ENCODE data around the gene NUDT15.
"Not testable (repeated sequence)": the region's sequence is repeated elsewhere in the genome, so short reads cannot be mapped to it uniquely, and the experiment has no call there.

The NUDT15 gene

DNA sequence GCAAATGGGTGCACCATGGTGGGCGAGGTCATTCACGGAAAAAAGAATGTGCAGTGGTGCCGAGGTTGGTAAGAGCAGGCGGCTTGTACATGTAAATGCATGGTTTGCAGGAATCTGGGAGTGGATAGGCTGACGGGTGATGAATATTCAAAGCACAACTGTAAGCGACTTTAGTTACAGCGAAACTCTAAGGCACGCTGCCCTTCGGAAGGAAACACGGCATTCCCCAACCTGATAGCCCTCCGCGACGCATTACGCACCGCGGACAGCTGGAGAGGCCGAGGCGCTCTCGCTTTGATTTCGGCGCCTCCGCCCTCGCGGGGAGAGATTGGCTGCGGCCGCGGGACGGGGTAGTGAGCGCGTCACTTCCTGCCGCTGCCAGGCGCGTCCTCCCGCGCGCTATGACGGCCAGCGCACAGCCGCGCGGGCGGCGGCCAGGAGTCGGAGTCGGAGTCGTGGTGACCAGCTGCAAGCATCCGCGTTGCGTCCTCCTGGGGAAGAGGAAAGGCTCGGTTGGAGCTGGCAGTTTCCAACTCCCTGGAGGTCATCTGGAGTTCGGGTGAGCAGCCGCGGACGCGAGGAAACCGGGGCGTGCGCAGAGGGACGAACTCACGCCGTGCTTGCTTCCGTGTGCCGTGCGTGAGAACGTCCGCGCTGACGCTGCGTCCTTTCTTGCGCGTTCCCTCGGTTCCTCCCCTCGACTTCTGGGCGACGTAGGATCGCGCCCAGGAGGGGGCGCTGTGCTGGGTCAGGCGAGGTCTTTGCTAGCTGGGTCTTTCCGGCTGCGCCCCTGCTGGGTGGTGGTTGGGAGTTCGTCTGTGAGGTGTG is at the start of gene NUDT15:
Gene NUDT15, plus strand, starts transcription at position 381 of the 828 bp plus-strand sequence. Its CDS starts 21 bp downstream, at position 402.
- peak; percentile 93 for DNase-seq

DNA sequence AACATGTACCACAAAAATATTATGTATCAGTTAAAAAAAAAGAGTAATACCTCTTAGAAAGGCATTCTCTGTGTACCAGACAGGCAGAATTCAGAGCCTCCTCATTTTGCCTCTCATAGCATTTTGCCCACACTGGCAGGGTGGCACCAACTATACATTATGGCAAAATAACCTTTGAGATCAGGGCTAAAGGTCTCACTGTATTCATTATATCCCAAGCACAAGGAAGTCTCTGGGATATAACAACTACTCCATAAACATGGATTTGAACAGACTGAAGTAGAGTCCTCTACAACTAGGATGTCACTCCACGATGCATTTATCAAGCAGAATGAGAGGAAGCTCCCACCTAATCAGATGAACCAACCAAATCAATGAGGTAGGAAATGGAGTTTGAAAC is 47.1 kb upstream of the NUDT15 start:
- DNase-seq: no peak

DNA sequence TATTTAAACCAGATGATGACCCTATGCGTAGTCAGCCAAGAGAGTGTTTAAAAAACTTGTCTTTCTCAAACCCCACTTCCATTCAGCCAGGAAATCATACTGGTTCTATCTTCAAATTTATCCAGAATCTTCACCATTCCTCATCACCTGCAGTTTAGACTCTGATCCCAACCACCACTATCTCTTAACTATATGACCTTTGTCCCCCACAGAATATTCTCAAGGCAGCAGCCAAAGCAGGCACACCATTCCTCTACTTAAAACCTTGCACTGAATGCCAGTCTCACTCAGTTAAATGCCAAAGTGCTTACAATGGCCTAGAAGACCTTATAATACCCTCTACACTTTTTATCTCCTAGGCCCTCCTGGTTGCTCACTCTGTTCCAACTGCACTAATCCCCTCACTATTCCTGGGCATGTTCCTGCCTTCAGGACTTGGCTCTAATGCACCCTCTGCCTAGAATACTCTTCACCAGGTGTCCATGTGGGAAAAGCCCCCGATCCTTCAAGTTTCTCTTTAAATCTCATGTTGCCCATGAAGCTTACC is 46.5 kb upstream of the NUDT15 start:
- DNase-seq: no peak

DNA sequence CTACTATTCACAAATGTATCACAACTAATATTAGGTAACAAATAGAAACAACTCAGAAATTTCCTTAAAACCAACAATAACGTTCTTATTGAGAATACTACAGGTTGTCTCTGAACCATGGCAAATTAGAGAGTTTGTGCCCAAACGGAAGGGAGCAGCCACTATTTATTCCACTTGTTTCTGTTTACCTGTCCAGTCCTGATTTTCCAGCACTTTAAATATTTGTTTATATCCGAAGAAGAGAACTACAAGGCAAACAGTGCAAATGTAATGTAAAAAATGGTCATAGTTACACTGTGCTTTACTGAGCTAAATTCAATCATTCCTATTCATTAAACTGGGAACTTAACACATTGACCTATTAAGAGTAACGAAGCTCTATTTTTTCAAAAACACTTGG is 45.7 kb upstream of the NUDT15 start:
- DNase-seq: no peak

DNA sequence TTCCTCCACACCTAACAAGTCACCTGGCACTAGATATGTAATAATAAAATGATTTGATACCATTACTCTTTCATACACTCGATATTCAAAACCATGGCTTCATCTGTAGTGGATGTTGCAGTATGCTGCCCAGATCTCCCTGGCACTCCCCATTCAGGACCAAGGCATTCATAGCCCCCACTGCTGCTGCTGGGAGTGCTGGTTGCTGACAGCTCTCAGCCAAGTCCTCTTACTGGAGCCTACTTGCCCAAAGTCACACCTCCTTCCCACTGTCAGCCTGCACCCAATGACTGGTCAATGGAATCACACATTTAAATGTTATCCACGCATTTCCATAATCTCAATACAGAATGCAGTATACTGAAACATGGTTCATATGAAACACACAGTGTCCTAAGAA is 40.1 kb upstream of the NUDT15 start:
- no peak for DNase-seq

DNA sequence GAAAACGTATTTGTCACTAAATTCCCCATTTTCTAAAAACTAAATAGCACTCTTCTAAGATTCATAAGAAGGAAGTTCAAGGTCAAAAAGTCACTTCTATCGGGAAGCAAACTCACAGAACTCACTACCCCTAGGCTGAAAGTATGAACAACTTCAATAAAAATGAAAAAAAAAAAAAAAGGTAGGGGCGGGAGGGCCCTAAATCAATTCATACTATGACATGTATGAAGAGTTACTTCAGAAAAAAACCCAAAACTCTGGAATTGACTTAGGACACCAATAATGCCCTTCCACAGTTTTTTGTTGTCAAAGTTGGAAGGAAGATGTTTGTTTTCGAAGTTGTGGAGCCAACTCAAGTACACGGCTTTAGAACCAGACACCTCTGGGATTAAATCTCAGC is 37.6 kb upstream of the NUDT15 start:
- DNase-seq: no peak

DNA sequence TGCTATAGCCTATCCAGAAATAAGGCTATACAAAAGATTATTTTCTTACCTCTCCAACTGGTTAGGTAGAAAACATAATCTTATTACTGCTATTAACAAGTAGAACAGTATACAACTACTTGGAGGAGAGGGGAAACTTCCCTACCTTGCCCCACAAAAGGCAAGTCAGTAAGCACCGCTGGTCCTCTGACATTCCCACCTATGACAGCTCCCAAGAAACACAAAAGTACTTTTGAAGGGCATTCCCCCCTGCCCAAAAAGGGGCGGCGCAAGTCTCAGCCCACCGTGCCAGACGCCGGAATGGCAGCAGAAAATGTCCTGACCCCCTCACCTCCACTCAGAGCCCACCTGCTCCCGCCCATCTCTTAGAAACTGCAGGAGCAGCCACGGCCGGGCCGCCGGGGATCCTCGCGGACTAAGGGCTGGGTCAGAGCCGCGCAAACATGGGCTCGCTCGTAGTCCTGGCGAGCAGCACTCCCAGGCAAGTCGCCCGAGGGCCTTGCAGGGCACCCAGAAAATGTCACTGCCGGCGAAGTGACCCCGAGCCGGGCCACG is 36.9 kb upstream of the NUDT15 start:
- DNase-seq: no peak

DNA sequence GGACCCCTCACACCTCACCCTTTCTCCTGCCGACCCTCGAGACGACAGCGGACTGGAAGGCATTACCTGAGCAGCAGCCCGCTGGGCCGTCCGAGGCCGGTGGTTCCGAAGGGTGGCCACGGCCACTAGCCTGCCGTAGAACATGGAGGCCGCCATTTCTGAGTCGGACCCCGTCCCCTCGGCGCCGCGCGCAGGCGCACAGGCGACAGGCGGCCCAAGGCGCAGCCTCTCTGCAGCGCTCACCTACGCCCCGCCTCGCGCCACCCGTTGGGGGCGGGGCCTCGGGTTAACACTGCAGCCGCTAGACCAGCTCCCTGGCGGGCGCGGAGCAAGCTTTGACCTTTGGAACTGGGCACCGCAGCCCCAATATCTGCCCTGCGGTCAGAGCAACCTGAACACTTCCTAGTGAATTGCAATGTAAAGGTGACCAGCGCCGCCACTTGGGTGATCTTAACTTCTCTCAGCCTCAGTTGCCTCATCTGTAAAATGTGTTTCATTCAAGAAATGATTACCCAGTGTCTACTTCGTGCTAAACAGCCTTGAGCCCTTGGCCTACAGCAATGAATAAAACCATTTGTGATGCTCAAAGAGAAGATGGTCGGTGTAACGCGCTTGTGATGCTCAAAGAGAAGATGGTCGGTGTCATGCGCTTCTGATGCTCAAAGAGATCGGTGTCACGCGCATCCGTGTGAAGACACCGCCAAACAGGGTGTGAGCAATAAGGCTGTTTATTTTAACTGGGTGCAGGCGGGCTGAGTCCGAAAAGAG is 36.2 kb upstream of the NUDT15 start, which contains the start of gene SUCLA2:
Gene SUCLA2, minus strand, starts transcription at position 160 of the 768 bp plus-strand sequence. Its CDS starts 4 bp downstream, at position 156.
- DNase-seq: peak; percentile 91

DNA sequence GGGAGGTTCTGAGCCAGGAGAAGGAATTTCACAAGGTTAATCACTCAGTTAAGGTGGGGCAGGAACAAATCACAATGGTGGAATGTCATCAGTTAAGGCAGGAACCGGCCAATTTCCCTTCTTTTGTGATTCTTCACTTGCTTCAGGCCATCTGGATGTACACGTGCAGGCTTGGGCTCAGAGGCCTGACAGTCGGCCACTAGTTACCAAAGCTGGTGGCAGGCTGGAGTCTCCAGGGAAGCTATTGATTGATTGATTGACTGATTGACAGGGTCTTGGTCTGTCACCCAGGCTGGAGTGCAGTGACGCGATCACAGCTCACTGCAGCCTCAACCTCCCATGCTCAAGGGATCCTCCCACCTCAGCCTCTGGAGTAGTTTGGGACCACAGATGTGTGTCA is 35.5 kb upstream of the NUDT15 start:
- DNase-seq: not testable (repeated sequence)

DNA sequence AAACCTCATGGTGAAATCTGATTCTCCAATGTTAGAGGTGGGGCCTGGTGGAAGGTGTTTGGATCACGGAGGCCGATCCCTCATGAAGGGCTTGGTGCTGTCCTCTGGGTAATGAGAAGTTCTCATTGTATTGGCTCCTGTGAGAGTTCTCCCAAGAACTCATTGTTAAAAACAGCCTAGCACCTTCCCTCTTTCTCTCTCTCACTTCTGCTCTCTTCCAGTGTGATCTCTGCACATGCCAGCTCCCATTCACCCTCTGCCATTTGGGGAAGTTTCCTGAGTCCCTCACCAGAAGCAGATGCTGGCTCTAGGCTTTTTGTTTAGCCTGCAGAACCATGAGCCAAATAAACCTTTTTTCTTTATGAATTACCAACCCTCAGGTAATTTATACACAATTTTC is 33.3 kb upstream of the NUDT15 start:
- DNase-seq: no peak

DNA sequence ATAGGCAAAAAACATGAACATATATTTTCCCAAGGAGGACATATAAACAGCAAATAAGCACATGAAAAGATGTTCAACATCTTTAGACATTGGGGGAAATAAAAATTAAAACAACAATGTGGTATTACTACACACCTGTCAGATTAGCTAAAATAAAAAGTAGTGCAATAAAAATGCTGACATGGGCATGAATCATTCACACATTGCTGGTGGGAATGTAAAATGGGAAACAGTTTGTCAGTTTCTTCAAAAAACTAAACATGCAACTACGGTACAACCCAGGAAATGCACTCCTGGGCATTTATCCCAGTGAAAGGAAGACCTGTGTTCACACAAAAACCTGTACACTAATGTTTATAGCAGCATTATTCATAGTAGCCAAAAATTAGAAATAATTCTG is 31.1 kb upstream of the NUDT15 start:
- no peak for DNase-seq

DNA sequence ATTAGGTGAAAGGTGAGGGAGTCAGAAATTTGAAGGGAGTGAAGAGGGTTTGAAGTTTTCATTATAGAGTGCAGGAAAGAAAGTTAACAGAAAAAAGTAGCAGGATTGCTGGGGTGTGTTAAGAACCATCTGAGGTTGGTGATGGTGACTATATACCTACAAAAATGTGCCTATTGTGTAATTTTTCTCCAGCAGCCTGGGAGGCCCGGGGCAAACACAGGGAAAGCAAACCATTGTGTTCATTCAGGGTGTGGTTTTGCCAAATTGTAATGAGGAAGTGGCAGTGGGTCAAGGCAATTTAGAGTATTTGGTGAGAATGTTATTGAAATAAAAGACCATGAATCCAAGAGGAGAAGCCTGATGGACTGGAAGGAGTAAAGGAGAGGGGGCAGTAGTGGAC is 28.2 kb upstream of the NUDT15 start:
- DNase-seq: no peak

DNA sequence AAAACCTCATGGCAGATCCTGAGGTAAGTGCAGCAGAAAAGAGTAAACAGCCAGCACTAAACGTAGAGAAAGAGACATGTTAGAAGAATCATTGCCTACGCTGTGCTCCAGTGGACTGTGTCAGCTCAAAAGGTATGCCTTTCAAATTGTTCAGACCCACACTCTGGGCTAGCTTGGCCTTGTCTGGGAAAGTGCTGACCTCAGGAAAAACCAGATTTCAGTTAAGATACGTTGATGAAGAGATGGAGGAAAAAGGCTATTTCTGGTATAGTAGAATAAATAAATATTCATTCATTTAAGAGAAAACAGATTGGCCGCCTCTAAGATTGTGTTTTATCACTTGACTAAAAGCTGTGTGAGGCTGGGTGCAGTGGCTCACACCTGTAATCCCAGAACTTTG is 26.8 kb upstream of the NUDT15 start:
- DNase-seq: no peak

DNA sequence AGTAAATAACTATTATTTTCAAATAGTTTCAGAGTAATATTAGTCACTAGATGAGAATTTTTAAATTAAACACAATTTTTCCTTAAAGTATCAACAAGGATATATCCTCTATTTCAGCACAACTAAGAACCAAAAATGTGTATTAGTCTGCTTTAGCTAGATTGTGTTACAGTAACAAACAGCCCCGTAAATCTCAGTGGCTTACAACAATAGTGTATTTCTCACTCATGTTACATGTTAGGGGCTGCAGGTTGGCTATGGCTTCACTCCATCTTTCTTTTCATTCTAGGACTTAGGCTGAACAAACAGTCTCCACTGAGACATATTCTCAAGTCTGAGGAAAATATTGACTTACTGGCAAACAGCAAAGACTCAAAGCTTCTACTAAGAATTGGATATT is 24.9 kb upstream of the NUDT15 start:
- DNase-seq: no peak

DNA sequence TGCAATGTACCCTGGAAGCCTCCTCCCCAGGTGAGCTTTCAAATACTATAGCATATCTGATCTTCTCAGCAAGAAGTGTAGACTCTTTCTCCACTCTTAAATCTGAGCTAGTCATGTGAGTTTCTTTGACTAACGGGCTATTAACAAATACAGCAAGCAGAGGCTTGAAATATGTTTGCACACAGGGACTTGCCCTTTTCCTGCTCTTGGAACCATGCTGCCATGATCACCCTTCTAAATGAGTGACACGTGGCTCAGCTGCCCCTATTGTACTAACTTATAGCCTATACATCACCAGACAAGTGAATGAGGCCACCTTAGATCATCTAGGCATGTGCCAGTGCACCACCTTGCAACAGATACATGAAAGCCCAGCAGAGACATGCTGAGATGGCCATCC is 23.2 kb upstream of the NUDT15 start:
- DNase-seq: no peak

DNA sequence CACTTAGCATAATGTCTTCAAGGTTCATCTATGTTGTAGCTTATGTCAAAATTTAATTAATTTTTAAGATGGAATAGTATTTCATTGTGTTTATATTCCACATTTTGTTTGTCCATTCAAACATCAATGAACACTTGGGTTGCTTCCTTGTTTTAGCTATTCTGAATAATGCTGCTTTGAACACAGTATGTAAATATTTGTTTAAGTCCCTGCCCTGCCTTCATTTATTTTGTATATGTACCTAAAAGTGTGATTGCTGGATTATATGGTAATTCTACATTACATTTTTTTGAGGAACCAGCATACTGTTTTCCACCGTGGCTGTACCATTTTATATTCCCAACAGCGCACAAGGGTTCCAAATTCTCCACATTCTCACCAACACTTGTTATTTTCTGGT is 18.9 kb upstream of the NUDT15 start:
- no peak for DNase-seq

DNA sequence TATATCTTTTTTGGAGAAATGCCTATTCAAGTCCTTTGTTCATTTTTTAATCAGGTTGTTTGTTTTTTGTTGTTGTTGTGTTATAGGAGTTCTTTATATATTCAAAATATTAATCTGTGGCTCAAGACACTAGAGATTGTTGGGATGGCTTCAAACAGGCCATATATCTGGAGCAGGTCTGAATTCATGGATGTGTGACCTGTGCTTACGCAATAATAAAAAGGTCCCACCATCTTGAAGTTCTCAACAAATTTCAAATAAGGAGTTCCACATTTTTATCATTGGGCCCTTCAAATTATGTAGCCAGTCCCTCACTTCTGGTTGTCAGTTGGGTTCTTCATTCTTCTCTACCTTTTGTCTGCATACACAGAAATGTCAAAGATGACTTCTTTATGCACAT is 17.7 kb upstream of the NUDT15 start:
- DNase-seq: no peak

DNA sequence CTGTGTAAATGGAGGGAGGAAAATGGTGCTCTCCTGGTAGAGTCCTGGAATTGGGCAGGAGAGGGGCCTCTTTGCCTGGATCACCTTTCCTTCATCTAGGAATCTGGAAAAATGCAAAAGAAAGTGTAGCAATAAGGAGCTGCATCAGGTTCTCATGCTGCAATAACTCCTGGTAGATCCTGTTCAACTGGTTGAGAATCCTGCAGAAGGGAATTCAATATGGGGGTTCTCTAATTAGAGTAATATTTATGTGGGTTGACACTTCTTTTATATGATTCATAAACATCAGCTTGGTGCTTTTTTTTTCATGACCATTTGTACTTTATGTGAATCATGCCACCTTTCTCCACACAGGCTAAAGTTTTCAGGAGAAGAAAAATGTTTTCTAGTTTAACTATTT is 9.5 kb upstream of the NUDT15 start:
- no peak for DNase-seq

DNA sequence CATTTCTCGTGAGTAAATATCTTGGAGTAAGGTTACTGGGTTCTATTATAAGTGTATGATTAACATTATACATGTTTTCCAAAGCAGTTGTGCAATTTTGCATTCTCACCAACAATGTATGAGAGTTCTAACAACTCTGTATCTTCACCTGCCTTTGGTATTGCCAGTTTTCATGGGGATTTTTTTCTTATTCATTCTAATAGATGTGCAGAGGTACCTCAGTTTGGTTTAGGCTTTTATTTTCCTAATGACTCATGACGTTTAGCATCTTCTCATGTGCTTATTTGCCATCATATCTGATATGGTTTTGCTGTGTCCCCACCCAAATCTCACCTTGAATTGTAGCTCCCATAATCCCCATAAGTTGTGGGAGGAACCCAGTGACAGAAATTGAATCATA is 7.7 kb upstream of the NUDT15 start:
- DNase-seq: no peak

DNA sequence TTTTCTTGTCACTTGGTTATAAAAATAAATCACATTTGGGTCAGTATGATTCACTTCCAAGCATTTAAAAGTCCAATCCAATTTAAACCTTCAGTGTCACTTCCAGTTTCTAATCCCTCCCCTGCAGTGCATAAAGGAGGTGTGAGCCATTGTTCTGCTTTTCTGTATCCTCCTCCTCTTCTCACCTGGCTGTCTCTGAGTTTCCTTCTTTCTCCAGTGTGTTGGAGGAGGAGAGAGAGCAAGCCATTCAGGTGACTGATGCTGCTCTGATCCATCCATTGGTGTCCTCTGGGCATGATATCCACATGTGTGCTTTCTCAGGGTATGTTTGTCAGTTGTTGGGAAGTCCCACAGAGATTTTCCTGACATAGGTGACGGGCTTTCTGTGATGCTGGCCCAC is 1.2 kb downstream of the NUDT15 start:
- no peak for DNase-seq

DNA sequence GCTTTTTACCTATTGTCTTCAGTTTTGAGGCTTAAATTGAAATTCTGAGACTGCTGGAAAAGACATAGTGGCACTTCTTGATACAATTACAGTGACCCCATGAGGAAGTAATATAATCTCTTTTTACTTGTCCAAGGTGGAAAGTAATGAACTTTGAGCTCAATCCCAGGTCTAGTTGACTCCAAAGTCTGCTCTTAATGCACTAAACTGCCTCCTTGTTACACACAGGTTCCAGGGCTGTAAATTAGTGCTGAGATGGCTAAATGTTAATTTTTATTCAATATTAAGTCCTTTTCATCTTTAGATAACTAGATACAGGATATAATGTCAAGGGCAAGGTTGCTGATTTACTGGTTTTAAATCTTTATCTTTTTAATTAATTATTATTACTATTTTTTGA is 2.5 kb downstream of the NUDT15 start:
- no peak for DNase-seq

DNA sequence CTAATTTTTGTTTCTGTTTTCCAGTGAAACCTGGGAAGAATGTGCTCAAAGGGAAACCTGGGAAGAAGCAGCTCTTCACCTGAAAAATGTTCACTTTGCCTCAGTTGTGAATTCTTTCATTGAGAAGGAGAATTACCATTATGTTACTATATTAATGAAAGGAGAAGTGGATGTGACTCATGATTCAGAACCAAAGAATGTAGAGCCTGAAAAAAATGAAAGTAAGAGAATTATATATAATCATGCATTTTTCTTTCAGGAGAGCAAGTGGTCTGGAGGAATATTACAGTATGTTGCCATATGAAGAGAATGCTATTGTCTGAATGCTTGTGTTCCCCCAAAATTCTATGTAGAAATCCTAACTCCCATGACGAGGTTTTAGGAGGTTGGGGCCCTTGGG is 3.4 kb downstream of the NUDT15 start:
- no peak for DNase-seq

DNA sequence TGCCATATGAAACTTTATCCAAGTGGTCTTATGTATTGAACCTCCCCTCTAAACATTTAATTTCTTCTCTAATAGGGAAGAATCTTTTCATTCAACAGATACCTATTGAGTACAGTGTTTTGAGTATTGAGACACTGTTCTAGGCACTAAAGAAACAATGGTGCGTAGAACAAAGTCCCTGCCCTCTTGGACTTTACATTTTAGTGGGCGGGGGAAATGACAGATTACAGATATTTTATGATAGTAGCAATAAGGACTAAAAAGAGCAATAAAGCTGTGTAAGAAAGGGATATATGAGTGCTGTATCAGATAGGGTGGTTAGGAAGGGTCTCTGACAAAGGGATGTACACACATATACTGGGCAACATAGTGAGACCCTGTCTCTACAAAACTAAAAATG is 5.4 kb downstream of the NUDT15 start:
- no peak for DNase-seq

Measured in CD4-positive, alpha-beta T cell treated with Interleukin-15 for 1 hour (primary cell).